ENCODE measurements around the gene FOLH1.
"Not testable (repeated sequence)": the region's sequence is repeated elsewhere in the genome, so short reads cannot be mapped to it uniquely, and the experiment has no call there.

FOLH1 gene

DNA sequence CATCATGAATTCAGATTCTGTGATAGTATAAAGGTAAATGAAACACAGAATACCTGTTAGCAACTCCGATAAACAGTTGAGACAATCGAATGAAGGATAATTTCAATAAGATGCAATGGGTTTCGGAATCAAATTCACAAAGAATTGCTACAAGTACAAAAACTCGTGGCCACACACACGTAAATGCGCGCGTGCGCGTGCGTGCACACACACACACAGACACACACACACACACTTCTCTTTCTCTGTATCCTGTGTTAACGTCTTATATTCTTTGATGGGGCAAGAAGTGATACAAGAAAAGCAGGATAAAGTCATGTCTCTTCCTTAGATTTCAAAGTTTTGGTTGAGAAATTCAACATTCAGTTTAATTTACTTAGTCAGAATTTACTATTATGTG is 57.2 kb downstream of the FOLH1 start:
- no peak overlapping the region for H3K27ac ChIP-seq (ENCODE audit: insufficient read depth in 1 of 2, low read depth in 1 of 2, low read length in 2 of 2, poor library complexity in 1 of 2, severe bottlenecking in 2 of 2)
- H3K27me3 ChIP-seq (replicated peaks in 2 of 5; ENCODE audit: control insufficient read depth in 4 of 5, insufficient read depth in 5 of 5, low read length in 4 of 5): no peaks in the 10 kb centered on the region
- POLR2A ChIA-PET: no interaction called here
- CTCF ChIA-PET: no interaction called here
- H3K36me3 ChIP-seq (ENCODE audit: control insufficient read depth in 4 of 4, insufficient read depth in 4 of 4, low read length in 3 of 4): no peaks in the 10 kb centered on the region
- DNase-seq: no peak
- no CpG with 5 or more reads among the region's 12 CpGs for WGBS (ENCODE audit: insufficient coverage)
- H3K4me1 ChIP-seq (ENCODE audit: control extremely low read depth in 1 of 4, control insufficient read depth in 4 of 4, insufficient read depth in 4 of 4, low read length in 3 of 4): no peaks in the 10 kb centered on the region
- H3K4me3 ChIP-seq (ENCODE audit: control insufficient read depth in 1 of 7, extremely low read depth in 1 of 7, insufficient read depth in 4 of 7, low read depth in 2 of 7, low read length in 6 of 7): no peak overlapping the region
- H3K9me3 ChIP-seq (ENCODE audit: control extremely low read depth in 1 of 5, control insufficient read depth in 4 of 5, insufficient read depth in 2 of 5, low read depth in 1 of 5, low read length in 4 of 5): no peaks in the 10 kb centered on the region

DNA sequence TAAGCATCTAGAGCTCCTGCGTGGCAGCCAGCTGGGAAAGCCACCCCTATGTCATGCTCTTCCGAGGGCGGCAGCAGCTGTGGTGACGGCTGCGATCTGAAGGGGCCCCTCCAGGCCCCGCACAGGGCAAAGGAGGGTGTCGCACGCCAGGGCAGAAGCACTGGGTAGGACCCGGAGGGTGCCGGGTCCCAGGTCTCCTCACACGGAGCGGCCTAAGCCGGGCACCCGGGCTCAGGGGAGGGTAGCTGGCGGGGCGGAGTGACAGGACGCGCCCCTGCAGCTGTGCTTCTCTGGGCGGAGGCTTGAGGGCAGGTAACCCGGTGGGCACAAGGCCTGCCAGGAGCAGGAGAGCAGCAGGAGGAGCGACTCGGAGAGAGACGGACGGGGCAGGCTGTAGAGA is 106.0 kb downstream of the FOLH1 start:
- H3K36me3 ChIP-seq (ENCODE audit: control insufficient read depth in 4 of 4, insufficient read depth in 4 of 4, low read length in 3 of 4); H3K4me1 ChIP-seq (ENCODE audit: control extremely low read depth in 1 of 4, control insufficient read depth in 4 of 4, insufficient read depth in 4 of 4, low read length in 3 of 4); DNase-seq; H3K9me3 ChIP-seq (ENCODE audit: control extremely low read depth in 1 of 5, control insufficient read depth in 4 of 5, insufficient read depth in 2 of 5, low read depth in 1 of 5, low read length in 4 of 5); POLR2A ChIA-PET; H3K4me3 ChIP-seq (ENCODE audit: control insufficient read depth in 1 of 7, extremely low read depth in 1 of 7, insufficient read depth in 4 of 7, low read depth in 2 of 7, low read length in 6 of 7); H3K27me3 ChIP-seq (replicated peaks in 2 of 5; ENCODE audit: control insufficient read depth in 4 of 5, insufficient read depth in 5 of 5, low read length in 4 of 5); CTCF ChIA-PET; H3K27ac ChIP-seq (ENCODE audit: insufficient read depth in 1 of 2, low read depth in 1 of 2, low read length in 2 of 2, poor library complexity in 1 of 2, severe bottlenecking in 2 of 2): not testable (repeated sequence)
- WGBS (ENCODE audit: insufficient coverage): 91% methylated on average over 14 of the region's 24 CpGs

Data from common myeloid progenitor, CD34-positive (primary cell).